ENCODE results near the gene ITPR1.

ITPR1 gene

GRCh38 chr3:4498446-4498845 is 5.3 kb downstream of the ITPR1 start:
- DNase-seq (ENCODE audit: low read depth) = no peak
- no peak overlapping the region for H3K4me3 ChIP-seq (ENCODE audit: low read depth, low read length)
- no peak for TF ChIP-seq MYC (IDR thresholded peaks at IDR 0.05; ENCODE audit: low read depth, low read length)
- TF ChIP-seq MAX (IDR thresholded peaks at IDR 0.05; ENCODE audit: low read depth, low read length) = no peak
- no peak for TF ChIP-seq POLR2A (IDR thresholded peaks at IDR 0.05; ENCODE audit: extremely low read depth, insufficient read length)
- no peak for TF ChIP-seq CTCF (IDR thresholded peaks at IDR 0.05; ENCODE audit: low read depth, low read length)

GRCh38 chr3:4501437-4501836 is 8.3 kb downstream of the ITPR1 start:
- no peak overlapping the region for H3K4me3 ChIP-seq (ENCODE audit: low read depth, low read length)
- no peak for TF ChIP-seq MAX (IDR thresholded peaks at IDR 0.05; ENCODE audit: low read depth, low read length)
- TF ChIP-seq MYC (IDR thresholded peaks at IDR 0.05; ENCODE audit: low read depth, low read length) = no peak
- no peak for TF ChIP-seq CTCF (IDR thresholded peaks at IDR 0.05; ENCODE audit: low read depth, low read length)
- TF ChIP-seq POLR2A (IDR thresholded peaks at IDR 0.05; ENCODE audit: extremely low read depth, insufficient read length) = no peak
- DNase-seq (ENCODE audit: low read depth) = no peak

- no peak for DNase-seq (ENCODE audit: low read depth)
- H3K4me3 ChIP-seq (ENCODE audit: low read depth, low read length) = no peak overlapping the region
- TF ChIP-seq CTCF (IDR thresholded peaks at IDR 0.05; ENCODE audit: low read depth, low read length) = no peak
Observed at GRCh38 chr3:4501927-4502326, 8.8 kb downstream of the ITPR1 start.

- no peak for TF ChIP-seq POLR2A (IDR thresholded peaks at IDR 0.05; ENCODE audit: extremely low read depth, insufficient read length)
- TF ChIP-seq CTCF (IDR thresholded peaks at IDR 0.05; ENCODE audit: low read depth, low read length) = no peak
- TF ChIP-seq MYC (IDR thresholded peaks at IDR 0.05; ENCODE audit: low read depth, low read length) = no peak
- no peak for TF ChIP-seq MAX (IDR thresholded peaks at IDR 0.05; ENCODE audit: low read depth, low read length)
- no peak for DNase-seq (ENCODE audit: low read depth)
- H3K4me3 ChIP-seq (ENCODE audit: low read depth, low read length) = no peak overlapping the region
Observed at GRCh38 chr3:4503050-4503449, 9.9 kb downstream of the ITPR1 start.

- TF ChIP-seq MYC (IDR thresholded peaks at IDR 0.05; ENCODE audit: low read depth, low read length) (0 out of 2 replicates have a peak, but pooled peaks have one; percentile 20), MAX (IDR thresholded peaks at IDR 0.05; ENCODE audit: low read depth, low read length) (no peak)
- peak; percentile 31 for DNase-seq (ENCODE audit: low read depth)
- no peak overlapping the region for H3K4me3 ChIP-seq (ENCODE audit: low read depth, low read length)
Observed at GRCh38 chr3:4504340-4505261, 11.5 kb downstream of the ITPR1 start.

GRCh38 chr3:4505688-4506558 is 12.8 kb downstream of the ITPR1 start:
- TF ChIP-seq MAX (IDR thresholded peaks at IDR 0.05; ENCODE audit: low read depth, low read length) (no peak), MYC (IDR thresholded peaks at IDR 0.05; ENCODE audit: low read depth, low read length) (no peak), CTCF (IDR thresholded peaks at IDR 0.05; ENCODE audit: low read depth, low read length) (no peak), POLR2A (IDR thresholded peaks at IDR 0.05; ENCODE audit: extremely low read depth, insufficient read length) (no peak)
- DNase-seq (ENCODE audit: low read depth) = no peak
- H3K4me3 ChIP-seq (ENCODE audit: low read depth, low read length) = no peak overlapping the region

Measured in NB4 (cell line).